ENCODE data around the gene PHACTR1. TPM values are rescaled to one million over a fixed set of nuclear protein-coding genes. Genes with fewer than 3 reads are reported as not detected.

The PHACTR1 gene
- total RNA-seq, 4 donors from 2014 or later: 1.2 to 3.2 (median 1.6) TPM; not detected in 1

DNA sequence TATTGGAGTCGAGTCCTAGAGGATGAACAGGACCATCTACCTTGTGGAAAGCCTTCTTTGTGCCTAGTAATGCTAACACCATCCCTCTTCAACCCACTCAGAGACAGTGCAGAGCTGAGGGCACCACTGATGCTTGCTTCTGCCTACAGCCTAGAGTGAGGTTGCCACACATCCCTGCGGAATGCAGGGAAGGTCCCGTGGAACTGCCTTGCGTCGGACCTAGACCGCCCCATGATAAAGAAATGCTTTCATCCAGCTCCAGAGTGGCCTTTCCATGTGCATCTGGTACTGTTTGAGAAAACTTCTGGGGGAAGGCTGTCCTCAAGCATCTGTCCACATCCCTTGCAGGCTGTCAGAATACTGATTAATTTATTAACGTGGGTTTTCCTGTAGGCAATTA, 168.4 kb downstream of the PHACTR1 start:
- intact Hi-C loops (cut with DNase I; ENCODE audit: low total_unique reads) (no loop called here), in situ Hi-C loops (cut with MboI; ENCODE audit: low pct_ligation_motif_present in 1 of 4, low pct_unique_long_range_greater_than_20kb in 1 of 4, low sequenced_read_pairs in 3 of 4) (loop anchor here in 3 of 4 donors (25.0 kb wide), 2 partner anchors 248 to 1298 kb away; no protein-coding TSS in a partner anchor)
- Histone ChIP-seq H3K4me1 (no peaks in the 10 kb centered on the region), H3K4me3 (no peak overlapping the region), H3K9me3 (no peaks in the 10 kb centered on the region), H3K27ac (no peak overlapping the region), H3K36me3 (no peaks in the 10 kb centered on the region), H3K27me3 (peaks cover 11% of the 10 kb centered on the region)
- TF ChIP-seq POLR2AphosphoS5 (IDR thresholded peaks at IDR 0.05): no peak
- no peak for TF ChIP-seq POLR2A (IDR thresholded peaks at IDR 0.05)
- TF ChIP-seq, protein P1, sequence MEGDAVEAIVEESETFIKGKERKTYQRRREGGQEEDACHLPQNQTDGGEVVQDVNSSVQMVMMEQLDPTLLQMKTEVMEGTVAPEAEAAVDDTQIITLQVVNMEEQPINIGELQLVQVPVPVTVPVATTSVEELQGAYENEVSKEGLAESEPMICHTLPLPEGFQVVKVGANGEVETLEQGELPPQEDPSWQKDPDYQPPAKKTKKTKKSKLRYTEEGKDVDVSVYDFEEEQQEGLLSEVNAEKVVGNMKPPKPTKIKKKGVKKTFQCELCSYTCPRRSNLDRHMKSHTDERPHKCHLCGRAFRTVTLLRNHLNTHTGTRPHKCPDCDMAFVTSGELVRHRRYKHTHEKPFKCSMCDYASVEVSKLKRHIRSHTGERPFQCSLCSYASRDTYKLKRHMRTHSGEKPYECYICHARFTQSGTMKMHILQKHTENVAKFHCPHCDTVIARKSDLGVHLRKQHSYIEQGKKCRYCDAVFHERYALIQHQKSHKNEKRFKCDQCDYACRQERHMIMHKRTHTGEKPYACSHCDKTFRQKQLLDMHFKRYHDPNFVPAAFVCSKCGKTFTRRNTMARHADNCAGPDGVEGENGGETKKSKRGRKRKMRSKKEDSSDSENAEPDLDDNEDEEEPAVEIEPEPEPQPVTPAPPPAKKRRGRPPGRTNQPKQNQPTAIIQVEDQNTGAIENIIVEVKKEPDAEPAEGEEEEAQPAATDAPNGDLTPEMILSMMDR (IDR thresholded peaks at IDR 0.05): no peak
- TF ChIP-seq EP300 (IDR thresholded peaks at IDR 0.05; ENCODE audit: low read depth): no peak
- WGBS, 2 donors (ENCODE audit: low coverage in 1 of 2): 68 to 84% methylated on average over 2 to 7 of the region's 7 CpGs
- no peak for DNase-seq

DNA sequence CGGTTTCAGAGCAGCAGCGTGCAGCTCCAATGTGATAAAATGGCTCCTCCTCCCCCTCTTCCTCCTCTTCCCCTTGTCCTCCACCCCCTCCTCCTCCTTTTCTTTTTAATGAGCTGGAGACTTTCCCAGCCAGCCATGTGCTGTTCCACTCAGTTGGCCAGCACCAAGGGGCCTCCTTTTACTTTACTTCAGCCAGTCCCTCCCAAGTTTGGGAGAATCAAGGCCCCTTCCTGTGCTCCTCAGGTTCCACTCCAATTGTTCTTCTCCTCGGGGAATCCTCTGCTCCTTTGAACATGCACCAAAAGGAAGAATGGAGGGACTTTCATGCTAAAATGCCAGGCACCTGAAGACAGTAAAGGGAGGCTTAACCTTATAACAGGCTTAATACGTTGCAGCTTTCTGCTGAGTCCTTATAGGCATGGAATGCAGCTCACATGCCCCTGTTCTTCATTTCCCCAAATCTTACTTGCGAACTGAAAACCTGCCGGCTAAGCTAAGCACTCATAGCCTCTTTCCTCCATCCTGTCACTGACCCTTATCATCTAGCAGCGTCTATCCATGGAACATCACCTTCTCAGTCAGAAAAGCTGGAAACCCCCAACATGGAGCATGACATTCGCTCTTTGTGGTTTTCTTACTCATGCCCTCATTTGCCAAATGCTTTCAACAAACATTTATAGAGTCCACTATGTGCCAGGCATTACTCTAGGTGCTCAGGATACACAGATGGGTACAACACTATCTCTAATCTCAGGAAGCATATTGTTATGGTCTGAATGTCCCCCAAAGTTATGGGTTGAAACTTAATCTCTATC, 170.6 kb downstream of the PHACTR1 start:
- intact Hi-C loops (cut with DNase I; ENCODE audit: low total_unique reads): no loop called here
- peaks cover under 1% of the 10 kb centered on the region for H3K27me3 ChIP-seq
- WGBS, 2 donors (ENCODE audit: low coverage in 1 of 2): 73 to 74% methylated on average over 7 to 8 of the region's 8 CpGs
- H3K27ac ChIP-seq: no peak overlapping the region
- DNase-seq: no peak
- no peaks in the 10 kb centered on the region for H3K4me1 ChIP-seq
- in situ Hi-C loops (cut with MboI; ENCODE audit: low pct_ligation_motif_present in 1 of 4, low pct_unique_long_range_greater_than_20kb in 1 of 4, low sequenced_read_pairs in 3 of 4): loop anchor here in 3 of 4 donors (25.0 kb wide), 2 partner anchors 250 to 1300 kb away; no protein-coding TSS in a partner anchor
- no peak overlapping the region for H3K4me3 ChIP-seq
- H3K9me3 ChIP-seq: no peaks in the 10 kb centered on the region
- no peak for TF ChIP-seq POLR2A (IDR thresholded peaks at IDR 0.05)
- no peak for TF ChIP-seq EP300 (IDR thresholded peaks at IDR 0.05; ENCODE audit: low read depth)
- no peaks in the 10 kb centered on the region for H3K36me3 ChIP-seq

DNA sequence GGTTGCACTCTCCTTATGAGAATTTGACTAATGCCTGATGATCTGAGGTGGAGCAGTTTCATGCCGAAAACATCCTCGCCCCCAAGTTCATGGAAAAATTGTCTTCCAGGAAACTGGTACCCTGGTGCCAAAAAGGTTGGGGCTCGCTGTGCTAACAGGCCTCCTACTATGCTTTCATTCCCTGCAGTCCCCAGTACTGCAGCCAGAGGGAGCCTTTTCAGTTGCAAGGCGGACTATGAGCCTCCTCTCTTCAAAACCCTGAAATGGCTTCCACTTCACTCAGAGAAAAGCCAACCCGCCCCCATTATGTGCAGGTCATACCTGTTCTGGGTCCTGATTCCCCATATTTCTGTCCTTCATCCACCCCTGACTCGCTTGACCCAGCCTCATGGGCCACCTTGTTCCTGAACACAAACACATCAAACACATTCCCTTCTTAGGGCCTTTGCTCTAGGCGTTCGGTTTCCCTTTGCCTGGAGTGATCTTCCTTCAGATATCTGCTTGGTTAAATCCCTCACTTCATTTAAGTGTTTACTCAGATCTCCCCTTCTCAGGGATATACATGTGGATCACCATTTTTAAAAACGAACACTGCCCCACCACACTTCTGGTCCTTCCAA, 173.7 kb downstream of the PHACTR1 start:
- no peaks in the 10 kb centered on the region for H3K36me3 ChIP-seq
- TF ChIP-seq, protein P1 (IDR thresholded peaks at IDR 0.05): peak in 3 of 5 experiments; percentile 31 to 42 (median 35)
- TF ChIP-seq EP300 (IDR thresholded peaks at IDR 0.05; ENCODE audit: low read depth): no peak
- no peak overlapping the region for H3K4me3 ChIP-seq
- intact Hi-C loops (cut with DNase I; ENCODE audit: low total_unique reads) (loop anchor here (10.0 kb wide), 1 partner anchor 255 kb away; no protein-coding TSS in a partner anchor), in situ Hi-C loops (cut with MboI; ENCODE audit: low pct_ligation_motif_present in 1 of 4, low pct_unique_long_range_greater_than_20kb in 1 of 4, low sequenced_read_pairs in 3 of 4) (loop anchor here (10.0 to 25.0 kb wide), 4 partner anchors 245 to 1303 kb away; no protein-coding TSS in a partner anchor)
- no peak overlapping the region for H3K27ac ChIP-seq
- no peaks in the 10 kb centered on the region for H3K27me3 ChIP-seq
- no peak for DNase-seq
- 89 to 97% methylated on average over 6 to 9 of the region's 9 CpGs for WGBS, 2 donors (ENCODE audit: low coverage in 1 of 2)
- peaks cover 0 to 11% (median 2%) of the 10 kb centered on the region in 4 donors for H3K4me1 ChIP-seq
- no peaks in the 10 kb centered on the region for H3K9me3 ChIP-seq

DNA sequence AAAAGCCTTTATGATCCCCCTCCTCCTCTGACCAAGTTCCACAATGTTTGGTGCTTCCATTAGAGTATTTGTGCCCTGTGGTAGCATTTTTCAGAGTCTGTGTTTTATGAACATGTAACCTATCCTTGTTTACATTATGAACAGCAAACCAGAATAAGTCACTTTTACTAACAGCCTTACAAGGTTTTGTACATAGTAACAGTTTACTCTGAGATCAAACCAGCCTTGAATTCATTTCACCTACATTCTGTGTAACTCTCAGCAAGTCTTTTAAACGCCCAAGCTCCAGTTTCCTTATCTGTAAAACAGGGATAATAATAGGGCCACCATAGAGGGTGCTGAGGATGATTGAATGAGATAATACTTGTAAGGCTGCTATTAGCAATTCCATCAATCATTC, 175.0 kb downstream of the PHACTR1 start:
- Histone ChIP-seq H3K36me3 (no peaks in the 10 kb centered on the region), H3K27me3 (peaks cover 13% of the 10 kb centered on the region), H3K27ac (no peak overlapping the region), H3K9me3 (no peaks in the 10 kb centered on the region), H3K4me1 (peaks cover 0 to 11% (median 2%) of the 10 kb centered on the region in 4 donors), H3K4me3 (no peak overlapping the region)
- TF ChIP-seq POLR2AphosphoS5 (IDR thresholded peaks at IDR 0.05): no peak
- no peak for TF ChIP-seq POLR2A (IDR thresholded peaks at IDR 0.05)
- TF ChIP-seq, protein P1 (IDR thresholded peaks at IDR 0.05): no peak
- no peak for TF ChIP-seq EP300 (IDR thresholded peaks at IDR 0.05; ENCODE audit: low read depth)
- WGBS, 2 donors (ENCODE audit: low coverage in 1 of 2): 53 to 75% methylated on average over 1 of the region's 1 CpG
- DNase-seq: no peak
- in situ Hi-C loops (cut with MboI; ENCODE audit: low pct_ligation_motif_present in 1 of 4, low pct_unique_long_range_greater_than_20kb in 1 of 4, low sequenced_read_pairs in 3 of 4) (loop anchor here (10.0 to 25.0 kb wide), 4 partner anchors 247 to 1304 kb away; no protein-coding TSS in a partner anchor), intact Hi-C loops (cut with DNase I; ENCODE audit: low total_unique reads) (loop anchor here (10.0 kb wide), 1 partner anchor 257 kb away; no protein-coding TSS in a partner anchor)
